GM12878 (cell line): ENCODE data around the gene GDAP2.

Experiments used
- CHD4 ChIP-seq: fragments of 200-600 bp; sonication (generic); IDR thresholded peaks from 2 replicates; pipeline ENCODE4 v1.6.1; 2016; ENCODE audit warnings: mild to moderate bottlenecking
- EP300 ChIP-seq, 2 experiments: fragments of 150-350 bp in 1 of 2; IDR thresholded peaks; 2 replicates each; pipeline ENCODE4 v1.6.1; 2011 to 2012; ENCODE audit warnings: low read depth in 2 of 2, low read length in 2 of 2, borderline replicate concordance in 1 of 2, improper control_type of control experiment in 1 of 2, inconsistent platforms in 1 of 2; ENCODE audit not compliant: control insufficient read depth in 1 of 2
- EZH2 ChIP-seq: IDR thresholded peaks from 2 replicates; pipeline ENCODE4 v1.6.1; 2012; ENCODE audit warnings: low read depth, mild to moderate bottlenecking, control low read depth, inconsistent platforms, low read length, borderline replicate concordance; ENCODE audit not compliant: control insufficient read depth
- MEF2A ChIP-seq: IDR thresholded peaks from 2 replicates; pipeline ENCODE4 v1.6.1; 2011; ENCODE audit warnings: low read depth, mild to moderate bottlenecking, low read length, moderate library complexity; ENCODE audit not compliant: insufficient read depth
- MYC ChIP-seq: IDR thresholded peaks from 2 replicates; pipeline ENCODE4 v1.6.1; 2011; ENCODE audit warnings: mild to moderate bottlenecking, low read length, moderate library complexity, inconsistent platforms; ENCODE audit not compliant: insufficient read depth, insufficient replicate concordance, insufficient read length, severe bottlenecking
- POLR2AphosphoS5 ChIP-seq: IDR thresholded peaks from 2 replicates; pipeline ENCODE4 v1.6.1; 2011; ENCODE audit warnings: mild to moderate bottlenecking, low read length, inconsistent platforms
- RAD51 ChIP-seq: fragments of 450-650 bp; IDR thresholded peaks from 2 replicates; pipeline ENCODE4 v1.6.1; 2016; ENCODE audit warnings: moderate library complexity, mild to moderate bottlenecking, inconsistent platforms
- RFX5 ChIP-seq: IDR thresholded peaks from 2 replicates; pipeline ENCODE4 v1.6.1; 2011; ENCODE audit warnings: low read depth, low read length, improper control_type of control experiment
- SUPT20H ChIP-seq: IDR thresholded peaks from 2 replicates; pipeline ENCODE4 v1.6.1; 2011; ENCODE audit warnings: low read depth, mild to moderate bottlenecking, low read length, moderate library complexity, borderline replicate concordance; ENCODE audit not compliant: control insufficient read depth
- SUZ12 ChIP-seq: fragments of 200-600 bp; sonication (generic); IDR thresholded peaks from one replicate; pipeline ENCODE4 v1.6.1; 2018; ENCODE audit warnings: antibody characterized with exemption, mild to moderate bottlenecking; ENCODE audit not compliant: unreplicated experiment
- TCF7 ChIP-seq: IDR thresholded peaks from 2 replicates; pipeline ENCODE4 v1.6.1; 2014; ENCODE audit warnings: antibody characterized with exemption, borderline replicate concordance
- TF ChIP-seq, protein P1 (sequence below), 3 experiments: IDR thresholded peaks in 2 of 3; conservative IDR thresholded peaks in 1 of 3; 2 replicates each; pipeline ENCODE4 v1.5.1; 2011; ENCODE audit warnings: low read depth in 3 of 3, low read length in 3 of 3, mild to moderate bottlenecking in 3 of 3, control low read depth in 2 of 3, moderate library complexity in 2 of 3, inconsistent platforms in 1 of 3, mixed read lengths in 1 of 3; ENCODE audit not compliant: control insufficient read depth in 2 of 3, insufficient read depth in 1 of 3; ENCODE audit errors: extremely low read depth in 1 of 3

- TF ChIP-seq SUPT20H (no peak), MYC (no peak), EZH2 (no peak), SUZ12 (no peak), CHD4 (no peak), EP300 (IDR thresholded peaks at IDR 0.05; ENCODE audit: borderline replicate concordance in 1 of 2, control insufficient read depth in 1 of 2, low read depth in 2 of 2, low read length in 2 of 2) (no peak), RAD51 (no peak), POLR2AphosphoS5 (no peak), MEF2A (no peak), RFX5 (no peak), TCF7 (no peak)
- TF ChIP-seq, protein P1, sequence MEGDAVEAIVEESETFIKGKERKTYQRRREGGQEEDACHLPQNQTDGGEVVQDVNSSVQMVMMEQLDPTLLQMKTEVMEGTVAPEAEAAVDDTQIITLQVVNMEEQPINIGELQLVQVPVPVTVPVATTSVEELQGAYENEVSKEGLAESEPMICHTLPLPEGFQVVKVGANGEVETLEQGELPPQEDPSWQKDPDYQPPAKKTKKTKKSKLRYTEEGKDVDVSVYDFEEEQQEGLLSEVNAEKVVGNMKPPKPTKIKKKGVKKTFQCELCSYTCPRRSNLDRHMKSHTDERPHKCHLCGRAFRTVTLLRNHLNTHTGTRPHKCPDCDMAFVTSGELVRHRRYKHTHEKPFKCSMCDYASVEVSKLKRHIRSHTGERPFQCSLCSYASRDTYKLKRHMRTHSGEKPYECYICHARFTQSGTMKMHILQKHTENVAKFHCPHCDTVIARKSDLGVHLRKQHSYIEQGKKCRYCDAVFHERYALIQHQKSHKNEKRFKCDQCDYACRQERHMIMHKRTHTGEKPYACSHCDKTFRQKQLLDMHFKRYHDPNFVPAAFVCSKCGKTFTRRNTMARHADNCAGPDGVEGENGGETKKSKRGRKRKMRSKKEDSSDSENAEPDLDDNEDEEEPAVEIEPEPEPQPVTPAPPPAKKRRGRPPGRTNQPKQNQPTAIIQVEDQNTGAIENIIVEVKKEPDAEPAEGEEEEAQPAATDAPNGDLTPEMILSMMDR (IDR thresholded peaks at IDR 0.05 in 2 of 3, conservative IDR thresholded peaks at IDR 0.05 in 1 of 3; ENCODE audit: control insufficient read depth in 2 of 3, extremely low read depth in 1 of 3, insufficient read depth in 1 of 3, low read depth in 3 of 3, low read length in 3 of 3) = no peak
These were observed 113.5 kb downstream of the GDAP2 start for GRCh38 chr1:117815926-117816325.
